Measurements from ENCODE around the gene HS3ST5.

GRCh38 chr6:114167583-114168576, 174.9 kb downstream of the HS3ST5 start:
- no peak for TF ChIP-seq EZH2 (IDR thresholded peaks at IDR 0.05; ENCODE audit: insufficient read depth, poor library complexity, severe bottlenecking)
- no peak for TF ChIP-seq EZH2phosphoT487 (IDR thresholded peaks at IDR 0.05; ENCODE audit: insufficient read depth, low read depth)

Measured in GM23248 (cell line).